CD8-positive, alpha-beta memory T cell (primary cell): Measurements from ENCODE around the gene MAGI2. TPM values are rescaled to one million over a fixed set of nuclear protein-coding genes. Genes with fewer than 3 reads are reported as not detected.

Source experiments
- CTCF ChIA-PET: fragments of 350-600 bp; sonication (Branson Sonifier 250); formaldehyde crosslinking; loops from one replicate; lab custom pipeline; 2021; ENCODE audit warnings: antibody characterized with exemption; lab: Charles Lee
- POLR2A ChIA-PET: fragments of 350-600 bp; sonication (Branson Sonifier 250); formaldehyde crosslinking; loops from one replicate; lab custom pipeline; 2021; ENCODE audit warnings: antibody characterized with exemption; lab: Charles Lee
- DNase-seq, 5 donors: peaks; one replicate each; pipeline versions ENCODE4 v3.0.0 to v3.0.0-alpha.2; 2020 to 2022; ENCODE audit warnings: mixed read lengths in 1 of 5
- H3K27ac ChIP-seq: one replicate; pipeline ENCODE4 v1.7.0; 2013; ENCODE audit warnings: low read depth, mild to moderate bottlenecking, low read length, moderate library complexity
- H3K27me3 ChIP-seq: 2 replicates; pipeline ENCODE4 v1.7.0; 2013; ENCODE audit warnings: low read length, mild to moderate bottlenecking; ENCODE audit not compliant: insufficient read depth, poor library complexity, severe bottlenecking
- H3K36me3 ChIP-seq: 2 replicates; pipeline ENCODE4 v1.7.0; 2013; ENCODE audit warnings: mild to moderate bottlenecking, low read length, moderate library complexity; ENCODE audit not compliant: insufficient read depth
- H3K4me1 ChIP-seq: 2 replicates; pipeline ENCODE4 v1.7.0; 2013; ENCODE audit warnings: mild to moderate bottlenecking, low read length, moderate library complexity; ENCODE audit not compliant: insufficient read depth
- H3K4me3 ChIP-seq: 2 replicates; pipeline ENCODE4 v1.7.0; 2013; ENCODE audit warnings: mild to moderate bottlenecking, low read length
- H3K9me3 ChIP-seq: 2 replicates; pipeline ENCODE4 v1.7.0; 2013; ENCODE audit warnings: mild to moderate bottlenecking, low read length
- H3K27ac Mint-ChIP-seq, 8 donors: one replicate each; pipeline ENCODE4 v1.8.0; 2020 to 2021; ENCODE audit warnings: mixed read lengths in 8 of 8, mild to moderate bottlenecking in 6 of 8, inconsistent platforms in 3 of 8, moderate library complexity in 3 of 8
- H3K27me3 Mint-ChIP-seq, 2 donors: one replicate each; pipeline ENCODE4 v1.8.0; 2020 to 2021; ENCODE audit warnings: mixed read lengths in 2 of 2, mild to moderate bottlenecking in 1 of 2, moderate library complexity in 1 of 2
- H3K36me3 Mint-ChIP-seq, 3 donors: one replicate each; pipeline ENCODE4 v1.8.0; 2020 to 2021; ENCODE audit warnings: mixed read lengths in 3 of 3, inconsistent platforms in 1 of 3, mild to moderate bottlenecking in 1 of 3
- H3K4me1 Mint-ChIP-seq, 3 donors: one replicate each; pipeline ENCODE4 v1.8.0; 2020 to 2021; ENCODE audit warnings: mixed read lengths in 3 of 3, inconsistent platforms in 1 of 3, mild to moderate bottlenecking in 1 of 3
- H3K4me3 Mint-ChIP-seq, 7 donors: one replicate each; pipeline ENCODE4 v1.8.0; 2020 to 2021; ENCODE audit warnings: mixed read lengths in 7 of 7, mild to moderate bottlenecking in 6 of 7, moderate library complexity in 4 of 7, inconsistent platforms in 2 of 7
- H3K9me3 Mint-ChIP-seq, 5 donors: one replicate each; pipeline ENCODE4 v1.8.0; 2020 to 2022; ENCODE audit warnings: mixed read lengths in 5 of 5, mild to moderate bottlenecking in 3 of 5, moderate library complexity in 2 of 5, inconsistent platforms in 1 of 5
- polyA plus RNA-seq: library from polyadenylated mRNA; unstranded; fragments of 300-500 nt; fragmentation: Illumina TruSeq; gene quantifications from one replicate; pipeline ENCODE4 v1.2.3, GENCODE V29; 2021
- total RNA-seq, 2 experiments: library from RNA; stranded (reverse); gene quantifications; one replicate each; pipeline ENCODE4 v1.2.3, GENCODE V29; 2021

The MAGI2 gene
- total and polyA plus RNA-seq, 3 experiments from 2014 or later, result 0.26 to 0.33 TPM; not detected in 1

GRCh38 chr7:78279457-78279856 lies 1174.0 kb downstream of the MAGI2 start:
- H3K9me3 ChIP-seq, result no peaks in the 10 kb centered on the region
- CTCF ChIA-PET, result no interaction called here
- Mint-ChIP-seq H3K27me3 (no peaks in the 10 kb centered on the region), H3K4me3 (no peak overlapping the region), H3K27ac (no peak overlapping the region), H3K9me3 (peaks cover 0 to 4% (median 0%) of the 10 kb centered on the region in 5 donors), H3K36me3 (no peaks in the 10 kb centered on the region), H3K4me1 (no peaks in the 10 kb centered on the region)
- no peaks in the 10 kb centered on the region for H3K36me3 ChIP-seq
- H3K27me3 ChIP-seq, result no peaks in the 10 kb centered on the region
- POLR2A ChIA-PET, result no interaction called here
- H3K4me1 ChIP-seq, result no peaks in the 10 kb centered on the region
- H3K27ac ChIP-seq, result no peak overlapping the region
- H3K4me3 ChIP-seq, result no peak overlapping the region
- DNase-seq, result no peak

GRCh38 chr7:78279032-78279431 lies 1174.4 kb downstream of the MAGI2 start:
- H3K4me1 ChIP-seq, result no peaks in the 10 kb centered on the region
- Mint-ChIP-seq H3K9me3 (peaks cover 0 to 4% (median 0%) of the 10 kb centered on the region in 5 donors), H3K36me3 (no peaks in the 10 kb centered on the region), H3K27ac (no peak overlapping the region), H3K4me1 (no peaks in the 10 kb centered on the region), H3K4me3 (no peak overlapping the region), H3K27me3 (no peaks in the 10 kb centered on the region)
- ChIA-PET POLR2A (no interaction called here), CTCF (no interaction called here)
- no peak overlapping the region for H3K4me3 ChIP-seq
- DNase-seq, result no peak
- no peak overlapping the region for H3K27ac ChIP-seq
- H3K36me3 ChIP-seq, result no peaks in the 10 kb centered on the region
- no peaks in the 10 kb centered on the region for H3K27me3 ChIP-seq
- no peaks in the 10 kb centered on the region for H3K9me3 ChIP-seq

GRCh38 chr7:78267141-78267540 lies 1186.3 kb downstream of the MAGI2 start:
- CTCF ChIA-PET, result no interaction called here
- no peak overlapping the region for H3K27ac ChIP-seq
- no peak for DNase-seq
- H3K4me3 Mint-ChIP-seq, result no peak overlapping the region
- H3K36me3 ChIP-seq, result no peaks in the 10 kb centered on the region
- H3K4me3 ChIP-seq, result no peak overlapping the region
- no peaks in the 10 kb centered on the region for H3K36me3 Mint-ChIP-seq
- POLR2A ChIA-PET, result no interaction called here
- H3K27ac Mint-ChIP-seq, result no peak overlapping the region
- peaks cover 0 to 11% (median 8%) of the 10 kb centered on the region in 5 donors for H3K9me3 Mint-ChIP-seq
- no peaks in the 10 kb centered on the region for H3K27me3 ChIP-seq
- no peaks in the 10 kb centered on the region for H3K9me3 ChIP-seq
- H3K27me3 Mint-ChIP-seq, result peaks cover 0 to 4% of the 10 kb centered on the region in 2 donors
- no peaks in the 10 kb centered on the region for H3K4me1 ChIP-seq
- no peaks in the 10 kb centered on the region for H3K4me1 Mint-ChIP-seq

GRCh38 chr7:78265486-78265885 lies 1188.0 kb downstream of the MAGI2 start:
- DNase-seq, result no peak
- H3K36me3 ChIP-seq, result no peaks in the 10 kb centered on the region
- H3K27me3 Mint-ChIP-seq, result peaks cover 0 to 4% of the 10 kb centered on the region in 2 donors
- H3K27ac Mint-ChIP-seq, result no peak overlapping the region
- H3K9me3 ChIP-seq, result no peaks in the 10 kb centered on the region
- H3K4me1 ChIP-seq, result no peaks in the 10 kb centered on the region
- H3K27ac ChIP-seq, result no peak overlapping the region
- peaks cover 0 to 10% (median 3%) of the 10 kb centered on the region in 5 donors for H3K9me3 Mint-ChIP-seq
- ChIA-PET POLR2A (no interaction called here), CTCF (no interaction called here)
- H3K4me1 Mint-ChIP-seq, result no peaks in the 10 kb centered on the region
- H3K36me3 Mint-ChIP-seq, result no peaks in the 10 kb centered on the region
- H3K4me3 ChIP-seq, result no peak overlapping the region
- no peaks in the 10 kb centered on the region for H3K27me3 ChIP-seq
- H3K4me3 Mint-ChIP-seq, result no peak overlapping the region

GRCh38 chr7:78265071-78265470 lies 1188.4 kb downstream of the MAGI2 start:
- H3K36me3 ChIP-seq, result no peaks in the 10 kb centered on the region

GRCh38 chr7:78264105-78264504 lies 1189.4 kb downstream of the MAGI2 start:
- POLR2A ChIA-PET, result no interaction called here

More at GRCh38 chr7:78265071-78265470, 1188.4 kb downstream of the MAGI2 start:
- DNase-seq, result no peak
- H3K4me1 ChIP-seq, result no peaks in the 10 kb centered on the region
- H3K9me3 Mint-ChIP-seq, result peaks cover 0 to 7% (median 0%) of the 10 kb centered on the region in 5 donors
- CTCF ChIA-PET, result interaction anchor here (1.3 kb wide), 1 partner anchor 10 kb away, joined by 4 read pairs; no protein-coding TSS in a partner anchor
- H3K4me3 ChIP-seq, result no peak overlapping the region
- H3K27ac ChIP-seq, result no peak overlapping the region
- H3K27me3 Mint-ChIP-seq, result peaks cover 0 to 2% of the 10 kb centered on the region in 2 donors
- H3K27ac Mint-ChIP-seq, result no peak overlapping the region
- no peaks in the 10 kb centered on the region for H3K9me3 ChIP-seq
- POLR2A ChIA-PET, result no interaction called here
- H3K27me3 ChIP-seq, result no peaks in the 10 kb centered on the region
- H3K4me3 Mint-ChIP-seq, result no peak overlapping the region
- no peaks in the 10 kb centered on the region for H3K36me3 Mint-ChIP-seq
- no peaks in the 10 kb centered on the region for H3K4me1 Mint-ChIP-seq

GRCh38 chr7:78261739-78262138 lies 1191.7 kb downstream of the MAGI2 start:
- H3K27ac Mint-ChIP-seq, result no peak overlapping the region
- H3K27me3 ChIP-seq, result no peaks in the 10 kb centered on the region
- H3K27ac ChIP-seq, result no peak overlapping the region
- H3K27me3 Mint-ChIP-seq, result peaks cover 0 to 2% of the 10 kb centered on the region in 2 donors
- H3K4me1 ChIP-seq, result no peaks in the 10 kb centered on the region
- peaks cover 0 to 3% (median 0%) of the 10 kb centered on the region in 5 donors for H3K9me3 Mint-ChIP-seq
- H3K36me3 Mint-ChIP-seq, result no peaks in the 10 kb centered on the region
- no peaks in the 10 kb centered on the region for H3K9me3 ChIP-seq
- H3K4me3 Mint-ChIP-seq, result no peak overlapping the region
- no peaks in the 10 kb centered on the region for H3K4me1 Mint-ChIP-seq
- no peak overlapping the region for H3K4me3 ChIP-seq
- no peak for DNase-seq
- H3K36me3 ChIP-seq, result no peaks in the 10 kb centered on the region
- CTCF ChIA-PET, result no interaction called here
- POLR2A ChIA-PET, result no interaction called here

More at GRCh38 chr7:78264105-78264504, 1189.4 kb downstream of the MAGI2 start:
- no peak for DNase-seq
- no peak overlapping the region for H3K27ac ChIP-seq
- no peaks in the 10 kb centered on the region for H3K27me3 ChIP-seq
- H3K4me3 ChIP-seq, result no peak overlapping the region
- CTCF ChIA-PET, result interaction anchor here (1.3 kb wide), 1 partner anchor 11 kb away, joined by 4 read pairs; no protein-coding TSS in a partner anchor
- Mint-ChIP-seq H3K4me3 (no peak overlapping the region), H3K27ac (no peak overlapping the region), H3K9me3 (peaks cover 0 to 3% (median 0%) of the 10 kb centered on the region in 5 donors), H3K36me3 (no peaks in the 10 kb centered on the region), H3K27me3 (peaks cover 0 to 2% of the 10 kb centered on the region in 2 donors), H3K4me1 (no peaks in the 10 kb centered on the region)
- no peaks in the 10 kb centered on the region for H3K36me3 ChIP-seq
- H3K9me3 ChIP-seq, result no peaks in the 10 kb centered on the region
- H3K4me1 ChIP-seq, result no peaks in the 10 kb centered on the region

GRCh38 chr7:78261302-78261701 lies 1192.2 kb downstream of the MAGI2 start:
- no peak for DNase-seq
- ChIA-PET POLR2A (no interaction called here), CTCF (no interaction called here)
- no peak overlapping the region for H3K4me3 Mint-ChIP-seq
- H3K36me3 ChIP-seq, result no peaks in the 10 kb centered on the region
- H3K27ac Mint-ChIP-seq, result no peak overlapping the region
- H3K4me3 ChIP-seq, result no peak overlapping the region
- H3K27me3 Mint-ChIP-seq, result peaks cover 0 to 2% of the 10 kb centered on the region in 2 donors
- no peaks in the 10 kb centered on the region for H3K9me3 ChIP-seq
- peaks cover 0 to 2% (median 0%) of the 10 kb centered on the region in 5 donors for H3K9me3 Mint-ChIP-seq
- H3K27ac ChIP-seq, result no peak overlapping the region
- no peaks in the 10 kb centered on the region for H3K4me1 Mint-ChIP-seq
- H3K4me1 ChIP-seq, result no peaks in the 10 kb centered on the region
- no peaks in the 10 kb centered on the region for H3K36me3 Mint-ChIP-seq
- no peaks in the 10 kb centered on the region for H3K27me3 ChIP-seq
